C4-2B (cell line): ENCODE data around the gene ARHGAP42.

ENCODE experiments used
- H3K27ac ChIP-seq: fragments of 450-650 bp; 2 replicates; pipeline ENCODE4 v1.5.1; 2017
- CTCF ChIP-seq: fragments of 450-650 bp; conservative IDR thresholded peaks from 2 replicates; pipeline ENCODE4 v1.5.1; 2017; ENCODE audit warnings: mild to moderate bottlenecking
- ZFX ChIP-seq: fragments of 450-650 bp; IDR thresholded peaks from 2 replicates; pipeline ENCODE4 v1.6.1; 2017

ARHGAP42 gene

DNA sequence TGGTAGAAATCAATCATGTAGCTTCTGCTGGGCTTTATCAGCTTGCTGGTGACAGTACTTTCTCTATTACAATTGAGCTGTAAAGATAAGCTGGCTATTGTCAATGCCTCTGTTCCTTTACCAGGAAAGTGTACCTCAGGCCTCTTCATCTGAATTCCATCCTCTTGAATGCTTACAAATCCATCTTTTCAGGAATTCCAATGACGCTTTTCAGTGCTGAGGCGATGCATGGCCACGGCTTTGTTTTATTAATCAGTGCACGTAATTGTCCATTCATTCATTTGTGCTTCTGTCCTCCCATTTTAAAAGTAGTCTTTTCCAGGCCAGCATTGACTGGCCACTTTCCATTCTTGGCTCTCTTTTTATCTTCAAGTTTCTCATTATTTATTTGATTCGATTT is 240.5 kb downstream of the ARHGAP42 start:
- TF ChIP-seq ZFX, result no peak
- no peak for TF ChIP-seq CTCF
- no peak overlapping the region for H3K27ac ChIP-seq

GRCh38 chr11:100928426-100928825 is 241.3 kb downstream of the ARHGAP42 start:
- TF ChIP-seq ZFX (no peak), CTCF (no peak)

DNA sequence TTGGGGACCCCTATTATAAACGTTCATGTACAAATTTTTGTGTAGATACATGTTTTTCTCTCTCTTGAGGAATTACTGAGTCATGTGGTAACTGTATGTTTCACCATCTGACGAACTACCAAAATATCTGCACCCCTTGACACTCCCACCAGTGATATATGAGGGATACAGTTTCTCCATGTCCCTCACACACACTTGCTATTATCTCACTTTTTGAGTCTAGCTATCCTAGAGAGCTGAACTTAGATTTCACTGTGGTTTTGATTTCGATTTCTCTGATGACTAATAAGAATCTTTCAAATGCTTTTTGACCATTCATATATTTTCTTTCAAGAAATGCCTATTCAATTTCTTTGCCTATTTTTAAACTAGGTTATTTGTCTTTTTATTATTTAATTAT is 242.3 kb downstream of the ARHGAP42 start:
- TF ChIP-seq ZFX (no peak), CTCF (no peak)
- no peak overlapping the region for H3K27ac ChIP-seq

More at GRCh38 chr11:100928426-100928825, 241.3 kb downstream of the ARHGAP42 start:
- H3K27ac ChIP-seq, result no peak overlapping the region

- H3K27ac ChIP-seq, result no peak overlapping the region
- TF ChIP-seq ZFX (no peak), CTCF (peak; percentile 77)
These were observed 243.2 kb downstream of the ARHGAP42 start for GRCh38 chr11:100930185-100930778.

- TF ChIP-seq ZFX (no peak), CTCF (peak; percentile 82)
- H3K27ac ChIP-seq, result no peak overlapping the region
These were observed 245.5 kb downstream of the ARHGAP42 start for GRCh38 chr11:100932474-100933100.

GRCh38 chr11:100936781-100937180 is 249.7 kb downstream of the ARHGAP42 start:
- no peak for TF ChIP-seq ZFX
- no peak for TF ChIP-seq CTCF

GRCh38 chr11:100939571-100939970 is 252.5 kb downstream of the ARHGAP42 start:
- TF ChIP-seq CTCF (no peak), ZFX (no peak)
- H3K27ac ChIP-seq, result no peak overlapping the region

More at GRCh38 chr11:100936781-100937180, 249.7 kb downstream of the ARHGAP42 start:
- H3K27ac ChIP-seq, result no peak overlapping the region
